NCI-H146 (cell line): ENCODE data around the gene NTSR2.
A peak's percentile ranks its signal among the peaks of the same experiment; 100 is the strongest.
"Not testable (repeated sequence)": the region's sequence is repeated elsewhere in the genome, so short reads cannot be mapped to it uniquely, and the experiment has no call there.

Source experiments
- DNase-seq: peaks from one replicate; lab custom pipeline; 2025; lab: John Stamatoyannopoulos, UW

The NTSR2 gene

DNA sequence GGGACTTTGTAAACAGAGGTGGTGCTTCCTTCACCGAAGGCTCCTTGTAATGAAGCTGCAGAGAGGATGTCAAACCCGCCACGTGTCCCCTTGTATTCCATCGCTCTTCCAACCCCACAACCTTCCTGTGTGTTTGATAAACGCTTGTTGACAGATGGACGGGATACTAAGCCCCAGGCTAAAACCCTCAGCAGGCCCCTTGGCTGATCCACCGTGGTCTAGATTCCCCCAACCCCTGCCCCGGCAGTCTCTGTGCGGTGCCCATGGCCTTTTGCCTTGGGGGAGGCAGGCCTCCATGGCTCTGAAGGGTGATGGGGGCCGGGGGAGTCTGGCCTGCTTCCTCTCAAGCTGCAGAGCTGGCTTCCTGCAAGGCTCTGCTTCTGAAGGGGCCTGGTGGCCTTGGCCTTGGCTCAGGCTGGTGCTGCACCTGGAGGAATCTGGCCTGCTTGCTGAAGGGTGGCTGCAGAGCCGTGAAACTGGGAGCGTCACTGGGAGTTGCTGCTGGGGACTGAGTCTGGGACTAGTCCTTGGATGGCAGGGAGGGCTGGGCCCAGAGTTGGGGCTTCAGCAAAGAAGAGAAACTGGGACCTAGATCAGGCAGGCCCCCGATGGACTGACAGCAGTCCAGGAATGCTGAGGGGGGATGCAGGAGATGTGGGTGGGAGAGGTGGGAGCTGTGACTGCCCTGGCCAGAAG, 9.6 kb upstream of the NTSR2 start:
- DNase-seq: no peak

- no peak for DNase-seq
These were observed 9.0 kb upstream of the NTSR2 start for GRCh38 chr2:11679016-11679415.

DNA sequence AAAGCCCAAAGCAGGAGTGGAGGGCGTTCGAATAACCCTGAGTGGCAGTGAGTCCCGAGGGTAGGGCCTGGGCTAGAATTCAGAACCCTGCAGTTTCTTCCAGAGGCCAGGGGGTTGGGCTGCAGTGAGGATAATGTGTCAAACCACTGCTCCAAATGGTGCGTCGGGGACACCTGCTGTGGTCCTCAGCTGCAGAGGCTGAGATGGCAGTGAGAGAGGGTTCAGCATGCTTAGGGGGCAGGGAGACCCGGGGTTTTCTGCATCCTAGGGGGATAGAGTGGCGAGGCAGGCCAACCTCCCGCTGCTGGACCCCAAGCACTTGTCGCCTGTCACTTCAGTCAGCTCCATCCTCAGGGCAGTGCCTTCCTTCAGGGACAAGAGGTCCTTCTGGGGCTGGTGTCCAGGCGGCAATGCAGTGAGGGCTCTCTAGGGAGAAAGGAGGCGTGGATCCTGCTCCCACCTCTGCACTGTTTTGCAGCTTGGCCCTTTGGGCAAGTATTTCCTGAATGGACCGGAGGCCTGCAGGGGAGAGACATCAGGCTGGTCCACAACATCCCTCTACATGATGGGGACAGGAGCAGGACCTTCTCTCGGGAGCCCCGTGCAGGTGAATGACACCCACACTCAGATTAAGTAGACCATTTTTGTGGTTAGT, 8.4 kb upstream of the NTSR2 start:
- no peak for DNase-seq

DNA sequence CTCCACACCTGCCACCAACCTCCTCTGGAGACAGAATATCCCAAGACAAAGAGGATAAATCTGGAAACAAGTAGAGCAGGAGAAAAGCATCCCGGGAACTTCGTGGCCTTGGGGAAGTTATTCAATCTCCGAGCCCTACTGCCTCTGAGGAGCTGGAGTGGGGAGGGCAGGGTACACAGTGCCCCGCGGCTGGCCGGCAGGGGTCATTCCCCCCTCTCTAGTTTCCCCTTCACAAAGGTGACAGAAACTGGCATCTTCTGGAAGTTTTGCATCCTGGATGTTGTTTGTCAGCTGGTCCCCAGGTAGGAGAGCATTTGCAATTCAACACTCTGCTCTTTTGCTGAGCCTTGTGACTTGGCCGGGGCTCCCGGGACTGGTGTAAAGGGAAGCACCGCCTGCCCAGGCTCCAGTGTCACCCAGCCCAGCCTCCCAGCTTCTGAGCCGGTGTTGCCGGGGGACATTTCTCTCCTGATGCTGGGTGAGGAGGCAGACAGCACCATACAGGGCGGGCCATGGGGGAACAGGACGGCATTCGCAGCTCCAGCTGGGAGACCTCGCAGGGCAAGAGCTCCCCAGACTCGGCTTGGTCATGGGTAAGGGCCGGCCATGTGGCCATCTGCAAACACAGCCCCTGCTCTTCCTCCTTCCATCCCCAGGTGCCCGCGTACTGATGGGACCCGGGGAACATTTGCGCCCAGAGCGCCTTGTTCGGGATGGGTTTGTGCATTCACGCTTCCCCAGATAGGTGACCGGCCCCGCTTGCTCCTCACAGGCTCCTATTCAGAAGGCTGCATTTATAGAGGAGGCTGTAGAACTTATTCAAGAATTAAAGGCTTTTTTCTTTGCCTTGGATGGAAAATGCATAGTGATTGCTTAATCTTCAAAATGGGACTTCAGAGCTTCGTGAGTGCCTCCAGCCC, 7.4 kb upstream of the NTSR2 start:
- no peak for DNase-seq

DNA sequence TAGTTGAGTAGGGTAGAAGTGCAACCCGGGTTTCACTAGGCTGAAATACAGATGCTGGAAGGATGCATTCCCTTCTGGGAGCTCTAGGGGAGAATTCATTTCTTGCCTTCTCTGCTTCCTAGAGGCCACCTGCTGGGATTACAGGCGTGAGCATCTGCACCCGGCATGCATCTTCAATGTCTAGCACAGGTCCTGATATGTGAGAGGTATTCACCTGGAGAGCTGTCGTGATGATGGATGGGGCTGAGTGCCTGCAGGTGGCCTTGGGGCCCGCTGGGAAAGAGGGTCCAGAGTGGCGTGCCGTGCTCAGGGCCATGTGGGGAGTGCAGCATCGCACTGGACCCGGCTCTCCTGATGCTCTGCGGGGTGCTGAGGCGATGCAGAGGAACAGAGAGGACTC, 6.6 kb upstream of the NTSR2 start:
- peak; percentile 60 for DNase-seq

GRCh38 chr2:11675423-11676112, 5.6 kb upstream of the NTSR2 start:
- DNase-seq: no peak

DNA sequence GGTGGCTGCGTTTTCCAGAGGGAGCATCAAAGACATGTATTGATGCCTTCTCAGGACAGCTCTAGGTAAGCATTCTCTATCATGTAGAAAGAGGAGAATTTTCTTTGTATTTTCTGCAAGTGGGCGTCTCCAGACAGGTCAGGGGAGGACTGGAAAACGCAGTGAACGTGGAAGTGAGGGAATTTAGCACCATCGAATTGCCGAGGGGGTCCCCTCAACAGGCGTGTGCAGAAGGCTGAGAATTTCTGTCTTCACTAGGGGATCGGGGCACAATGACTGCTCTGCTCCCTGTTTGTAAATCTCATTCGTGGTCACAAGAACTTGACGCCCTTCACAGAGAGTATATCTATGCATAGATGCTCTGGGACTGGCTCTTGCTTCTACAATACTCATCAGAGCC, 5.0 kb upstream of the NTSR2 start:
- no peak for DNase-seq

DNA sequence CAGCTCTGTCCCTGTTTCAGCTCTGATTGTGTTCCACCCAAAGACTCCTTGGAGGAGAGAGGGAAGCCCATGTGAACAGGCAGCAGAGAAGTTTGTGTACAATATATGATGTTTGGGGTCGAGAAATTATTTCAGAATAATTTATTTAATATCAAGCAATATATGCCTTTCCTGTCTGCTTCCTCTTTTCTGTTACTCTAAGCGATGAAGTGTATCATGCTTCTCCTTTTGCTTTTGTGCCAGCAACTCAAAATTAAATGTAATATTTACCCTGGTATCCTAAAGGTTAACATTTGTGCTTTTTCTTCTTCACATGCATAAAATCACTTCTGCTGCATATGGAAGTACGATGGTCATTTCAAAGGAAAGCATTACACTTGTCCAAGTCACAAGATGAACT, 2.4 kb upstream of the NTSR2 start:
- DNase-seq: no peak

GRCh38 chr2:11667866-11668637, 1.9 kb downstream of the NTSR2 start:
- no peak for DNase-seq

- DNase-seq: no peak
These were observed 2.8 kb downstream of the NTSR2 start for GRCh38 chr2:11667194-11667593.

- DNase-seq: no peak
These were observed 4.3 kb downstream of the NTSR2 start for GRCh38 chr2:11665510-11666362.

DNA sequence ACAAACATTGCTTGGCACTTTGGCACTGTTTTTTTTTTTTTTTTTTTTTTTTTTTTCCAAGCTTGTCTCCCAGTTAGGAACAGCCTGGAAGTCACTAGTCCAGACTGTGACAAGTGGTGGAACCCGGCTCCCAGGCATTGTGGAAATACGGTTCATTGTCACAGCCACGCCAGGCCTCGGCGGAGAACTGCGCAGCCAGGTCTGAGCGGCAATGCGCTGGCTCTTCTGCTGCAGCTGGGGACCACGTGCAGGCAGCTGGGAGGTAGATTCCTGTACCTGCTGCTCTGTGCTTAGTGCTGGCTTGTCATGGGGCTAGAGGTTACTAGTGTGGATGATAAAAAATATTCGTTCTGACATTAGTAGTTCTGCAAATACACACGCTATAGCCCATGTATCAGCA, 5.0 kb downstream of the NTSR2 start:
- no peak for DNase-seq

GRCh38 chr2:11663427-11663826, 6.6 kb downstream of the NTSR2 start:
- DNase-seq: no peak

DNA sequence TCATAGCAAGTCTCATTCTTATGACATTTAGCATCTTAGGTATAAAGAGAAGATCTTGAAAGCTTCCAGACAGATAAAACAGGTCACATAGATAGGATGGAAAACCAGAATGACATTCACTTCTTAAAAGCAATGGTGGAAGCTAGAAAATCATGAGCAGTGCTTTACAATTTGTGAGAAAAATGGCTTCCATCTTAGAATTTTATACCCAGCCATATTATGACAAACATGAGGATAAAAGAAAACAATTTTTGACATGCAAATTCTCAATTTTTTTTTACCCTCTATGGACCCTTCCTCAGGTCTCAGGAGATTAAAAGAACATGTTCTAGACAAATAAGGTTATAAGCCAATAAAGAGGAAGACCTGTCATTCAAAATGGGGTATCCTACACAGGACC, 7.1 kb downstream of the NTSR2 start:
- no peak for DNase-seq

DNA sequence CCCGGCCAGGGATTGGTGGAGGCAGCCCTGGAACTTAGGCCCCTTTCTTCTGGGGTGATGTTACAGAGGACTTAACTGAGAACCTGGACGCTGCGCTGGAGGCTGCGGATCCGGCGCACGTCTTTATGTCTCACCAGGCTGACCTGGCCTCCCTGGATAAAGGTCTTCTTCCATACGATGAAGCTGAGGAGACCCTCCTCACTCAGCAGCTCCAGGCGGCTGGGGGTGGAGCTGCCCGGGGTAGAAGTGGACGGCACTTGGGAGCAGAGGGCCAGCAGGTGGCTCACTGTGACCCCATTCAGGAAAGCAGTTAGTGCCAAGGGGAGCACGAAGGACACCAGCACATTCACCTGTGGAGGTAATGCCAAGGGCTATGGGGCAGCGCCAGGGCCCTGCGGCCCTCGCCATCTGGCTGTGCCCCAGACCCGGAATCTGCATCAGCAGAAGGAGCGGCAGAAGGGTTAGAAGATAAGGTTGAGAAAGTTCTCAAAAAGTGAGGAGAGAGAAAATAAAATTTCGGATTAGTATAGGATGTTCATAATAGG, 8.0 kb downstream of the NTSR2 start:
- no peak for DNase-seq

GRCh38 chr2:11660396-11660795, 9.6 kb downstream of the NTSR2 start:
- DNase-seq: not testable (repeated sequence)

- DNase-seq: no peak
These were observed 10.1 kb downstream of the NTSR2 start for GRCh38 chr2:11659851-11660250.

GRCh38 chr2:11659115-11659475, 10.9 kb downstream of the NTSR2 start:
- no peak for DNase-seq

DNA sequence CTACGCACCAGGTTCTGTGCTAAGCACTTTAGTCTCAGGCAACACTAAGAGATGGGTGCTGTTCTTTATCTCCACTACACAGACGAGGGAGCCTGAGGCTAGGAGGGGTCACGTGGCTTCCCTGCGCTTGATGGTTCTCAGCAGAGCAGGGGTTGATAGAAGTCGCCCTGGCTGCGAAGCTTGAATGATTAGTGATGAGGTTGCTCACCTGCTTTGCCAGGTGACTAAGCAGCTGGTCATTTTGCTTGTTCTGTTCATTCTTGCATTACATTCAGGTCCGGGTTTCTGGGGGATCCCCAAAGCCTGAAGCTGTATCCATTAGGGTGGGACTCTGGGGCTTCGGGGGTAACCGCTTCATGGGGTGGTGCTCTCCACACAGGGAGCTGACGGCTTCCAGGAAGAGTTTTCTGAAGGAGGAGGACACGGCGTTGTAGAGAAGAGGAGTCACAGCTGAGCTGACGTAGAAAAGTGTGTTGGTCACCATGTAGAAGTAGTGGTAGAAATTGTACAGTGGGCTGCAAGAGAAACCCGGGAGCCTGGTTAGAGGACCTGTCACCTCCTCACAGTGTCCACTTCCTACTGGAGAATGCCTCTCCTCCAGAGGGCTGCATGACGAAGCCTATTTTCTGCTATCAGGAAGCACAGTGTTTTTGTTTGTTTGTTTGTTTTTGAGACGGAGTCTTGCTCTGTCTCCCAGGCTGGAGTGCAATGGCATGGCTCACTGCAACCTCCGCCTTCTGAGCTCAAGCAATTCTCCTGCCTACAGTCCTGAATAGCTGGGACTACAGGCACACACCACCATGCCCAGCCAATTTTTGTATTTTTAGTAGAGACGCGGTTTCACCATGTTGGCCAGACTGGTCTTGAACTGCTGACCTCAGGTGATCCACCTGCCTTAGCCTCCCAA, 11.5 kb downstream of the NTSR2 start:
- DNase-seq: no peak
